Liver (tissue), 9 donors: ENCODE data around the gene TOM1L2. TPM values are rescaled to one million over a fixed set of nuclear protein-coding genes. Genes with fewer than 3 reads are reported as not detected.

Experiments used
- DNase-seq: peaks from one replicate; pipeline ENCODE4 v3.0.0-alpha.2; 2017; ENCODE audit warnings: low spot score
- H3K27ac ChIP-seq, 2 donors: one replicate each; pipeline ENCODE4 v1.7.0; 2013; ENCODE audit warnings: inconsistent platforms in 2 of 2, low read length in 2 of 2, control low read depth in 1 of 2, low read depth in 1 of 2, mild to moderate bottlenecking in 1 of 2
- H3K27me3 ChIP-seq, 4 donors: one replicate each; pipeline versions ENCODE4 v1.6.1 to v1.7.0; 2013; ENCODE audit warnings: low read length in 3 of 4, inconsistent platforms in 1 of 4, mild to moderate bottlenecking in 1 of 4, moderate library complexity in 1 of 4; ENCODE audit not compliant: control insufficient read depth in 4 of 4, insufficient read depth in 4 of 4
- H3K36me3 ChIP-seq, 4 donors: one replicate each; pipeline versions ENCODE4 v1.6.1 to v1.7.0; 2013; ENCODE audit warnings: low read length in 3 of 4, mild to moderate bottlenecking in 3 of 4, low read depth in 1 of 4, moderate library complexity in 1 of 4; ENCODE audit not compliant: control insufficient read depth in 4 of 4, insufficient read depth in 3 of 4
- H3K4me1 ChIP-seq, 4 donors: one replicate each; pipeline versions ENCODE4 v1.6.1 to v1.7.0; 2013; ENCODE audit warnings: low read length in 3 of 4, mild to moderate bottlenecking in 3 of 4, moderate library complexity in 1 of 4; ENCODE audit not compliant: control insufficient read depth in 4 of 4, insufficient read depth in 4 of 4
- H3K4me3 ChIP-seq, 3 donors: one replicate each; pipeline versions ENCODE4 v1.6.1 to v1.7.0; 2013; ENCODE audit warnings: low read length in 3 of 3, control low read depth in 1 of 3, low read depth in 1 of 3, mild to moderate bottlenecking in 1 of 3
- H3K9ac ChIP-seq, 2 donors: one replicate each; pipeline ENCODE4 v1.7.0; 2013; ENCODE audit warnings: low read length in 2 of 2, mild to moderate bottlenecking in 2 of 2, moderate library complexity in 2 of 2, control low read depth in 1 of 2, low read depth in 1 of 2
- H3K9me3 ChIP-seq, 4 donors: one replicate each; pipeline versions ENCODE4 v1.6.1 to v1.7.0; 2013; ENCODE audit warnings: low read length in 3 of 4; ENCODE audit not compliant: control insufficient read depth in 4 of 4
- ATF3 ChIP-seq: IDR thresholded peaks from 2 replicates; pipeline ENCODE4 v1.6.1; 2016; ENCODE audit warnings: antibody characterized with exemption
- FOXA1 ChIP-seq: IDR thresholded peaks from 2 replicates; pipeline ENCODE4 v1.6.1; 2016; ENCODE audit warnings: antibody characterized with exemption
- FOXA2 ChIP-seq: IDR thresholded peaks from 2 replicates; pipeline ENCODE4 v1.6.1; 2016; ENCODE audit warnings: antibody characterized with exemption
- GABPA ChIP-seq, 2 donors: IDR thresholded peaks in 1 of 2; conservative IDR thresholded peaks in 1 of 2; 2 replicates each; pipeline ENCODE4 v1.6.1; 2016; ENCODE audit warnings: antibody characterized with exemption in 2 of 2, mild to moderate bottlenecking in 1 of 2, moderate library complexity in 1 of 2
- HNF4A ChIP-seq, 2 donors: conservative IDR thresholded peaks; 2 replicates each; pipeline ENCODE4 v1.6.1; 2016; ENCODE audit warnings: antibody characterized with exemption in 2 of 2, mild to moderate bottlenecking in 2 of 2
- NR2F2 ChIP-seq: IDR thresholded peaks from 2 replicates; pipeline ENCODE4 v1.6.1; 2016; ENCODE audit warnings: antibody characterized with exemption
- RAD21 ChIP-seq, 2 donors: IDR thresholded peaks; 2 replicates each; pipeline ENCODE4 v1.6.1; 2016; ENCODE audit warnings: antibody characterized with exemption in 2 of 2, mild to moderate bottlenecking in 2 of 2
- REST ChIP-seq: IDR thresholded peaks from 2 replicates; pipeline ENCODE4 v1.6.1; 2016; ENCODE audit warnings: antibody characterized with exemption, mild to moderate bottlenecking
- SP1 ChIP-seq: IDR thresholded peaks from 2 replicates; pipeline ENCODE4 v1.6.1; 2018; ENCODE audit warnings: antibody characterized with exemption, mild to moderate bottlenecking
- WGBS: extraction: QIAGEN DNeasy Blood & Tissue Kit; methylation state at CpG from one replicate; pipeline ENCODE4 v1.1.7; 2013; 5-methylcytosine and 5-hydroxymethylcytosine counted together
- polyA plus RNA-seq, 2 donors: library from polyadenylated mRNA; stranded (reverse) in 1 of 2; unstranded in 1 of 2; fragments of 200-250 nt in 1 of 2; fragments of >200 nt in 1 of 2; fragmentation: Nextera tagmentation in 1 of 2; extraction: Ambion mirVana in 1 of 2; gene quantifications; one replicate each; pipeline versions ENCODE4 v1.2.1 to v1.2.3, GENCODE V29; 2013 to 2015
- total RNA-seq, 2 donors: library from RNA; depleted of rRNA; stranded (reverse); fragments of >200 nt; gene quantifications; one replicate each; pipeline ENCODE4 v1.2.3, GENCODE V29; 2014
- TF ChIP-seq, protein P1 (sequence below): fragments of 150-350 bp; IDR thresholded peaks from 2 replicates; pipeline ENCODE4 v1.5.1; 2017; ENCODE audit warnings: improper control_type of control experiment, low read depth, low read length; ENCODE audit not compliant: missing input control
- TF ChIP-seq, protein P2 (sequence below): IDR thresholded peaks from 2 replicates; pipeline ENCODE4 v1.6.1; 2016; ENCODE audit warnings: antibody characterized with exemption
- donor health status: healthy.
- donor health status: healthy.
- donor health status: healthy.
- donor health status: healthy.
- donor health status: healthy.

Gene TOM1L2
- total and polyA plus RNA-seq, 4 donors = 5.0 to 24.0 (median 9.3) TPM

DNA sequence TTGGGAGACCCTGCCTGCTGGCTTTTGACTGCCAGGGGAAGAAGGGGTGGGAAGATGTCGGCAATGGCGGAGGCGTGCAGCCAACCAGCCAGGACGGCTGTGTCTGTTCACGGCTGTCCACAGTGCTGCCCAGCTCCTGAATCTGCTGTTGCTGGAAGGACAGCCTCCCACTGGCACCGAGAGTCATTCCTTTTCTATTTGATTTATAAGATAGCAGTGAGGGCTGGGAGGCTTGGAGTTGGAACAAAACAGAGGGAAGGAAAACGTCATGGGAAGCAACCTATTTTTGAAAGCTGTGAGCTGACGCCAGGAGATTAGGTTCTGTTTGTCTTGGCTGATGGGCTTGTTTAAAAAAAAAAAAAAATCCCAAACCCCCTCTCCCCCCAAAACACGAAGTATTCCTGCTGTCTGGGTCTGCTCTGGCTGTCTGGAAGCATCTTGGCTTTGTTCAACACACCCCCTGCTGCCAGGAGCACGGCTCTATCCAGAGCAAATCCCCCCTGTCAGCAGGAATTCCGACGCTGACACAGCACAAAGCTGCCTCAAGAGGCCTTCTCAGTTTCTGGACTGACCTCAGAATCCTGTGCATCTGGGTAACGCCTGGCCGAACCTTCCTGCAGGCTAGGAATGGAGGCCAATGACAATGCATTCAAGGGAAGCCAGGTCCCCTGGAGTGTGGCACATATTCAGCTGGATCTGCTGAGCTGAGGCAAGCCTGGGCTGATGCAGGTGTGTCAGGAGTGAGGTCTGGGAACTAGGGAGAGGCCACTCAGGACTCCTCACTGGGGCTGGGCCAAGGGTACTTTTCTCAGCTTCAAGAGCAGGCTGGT is 94.5 kb downstream of the TOM1L2 start (continued):
- TF ChIP-seq, protein P1, sequence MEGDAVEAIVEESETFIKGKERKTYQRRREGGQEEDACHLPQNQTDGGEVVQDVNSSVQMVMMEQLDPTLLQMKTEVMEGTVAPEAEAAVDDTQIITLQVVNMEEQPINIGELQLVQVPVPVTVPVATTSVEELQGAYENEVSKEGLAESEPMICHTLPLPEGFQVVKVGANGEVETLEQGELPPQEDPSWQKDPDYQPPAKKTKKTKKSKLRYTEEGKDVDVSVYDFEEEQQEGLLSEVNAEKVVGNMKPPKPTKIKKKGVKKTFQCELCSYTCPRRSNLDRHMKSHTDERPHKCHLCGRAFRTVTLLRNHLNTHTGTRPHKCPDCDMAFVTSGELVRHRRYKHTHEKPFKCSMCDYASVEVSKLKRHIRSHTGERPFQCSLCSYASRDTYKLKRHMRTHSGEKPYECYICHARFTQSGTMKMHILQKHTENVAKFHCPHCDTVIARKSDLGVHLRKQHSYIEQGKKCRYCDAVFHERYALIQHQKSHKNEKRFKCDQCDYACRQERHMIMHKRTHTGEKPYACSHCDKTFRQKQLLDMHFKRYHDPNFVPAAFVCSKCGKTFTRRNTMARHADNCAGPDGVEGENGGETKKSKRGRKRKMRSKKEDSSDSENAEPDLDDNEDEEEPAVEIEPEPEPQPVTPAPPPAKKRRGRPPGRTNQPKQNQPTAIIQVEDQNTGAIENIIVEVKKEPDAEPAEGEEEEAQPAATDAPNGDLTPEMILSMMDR = no peak
- TF ChIP-seq HNF4A (conservative IDR thresholded peaks at IDR 0.05) = peak; percentile 45 to 65
- TF ChIP-seq RAD21 (IDR thresholded peaks at IDR 0.05) = peak; percentile 29 to 48

DNA sequence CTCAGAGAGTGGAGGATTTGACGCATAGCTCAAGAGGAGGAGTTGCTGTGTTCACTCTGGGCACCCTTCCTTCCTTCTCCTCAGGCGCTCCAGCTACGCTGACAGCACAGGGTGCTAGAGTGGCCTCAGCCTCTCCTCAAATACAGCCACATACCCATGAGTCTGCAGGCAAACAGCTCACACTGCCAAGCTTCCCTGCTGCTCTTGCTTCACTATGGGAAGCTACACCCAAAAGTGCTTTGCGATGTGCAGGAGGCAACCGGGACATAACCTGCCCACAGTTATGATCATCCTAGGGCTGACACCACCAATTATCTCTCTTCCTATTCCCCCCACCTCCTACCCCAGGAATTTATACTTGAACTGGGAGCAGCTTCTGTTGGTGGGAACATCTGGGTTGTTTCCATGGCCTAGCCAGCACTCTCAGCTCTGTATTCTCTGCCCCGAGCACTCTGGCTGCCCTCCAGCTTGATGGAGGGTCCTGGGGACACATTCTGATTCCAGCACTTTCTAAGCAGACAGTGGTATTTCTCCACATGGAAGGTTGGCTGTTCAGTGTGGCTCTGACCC is 95.2 kb downstream of the TOM1L2 start:
- Histone ChIP-seq H3K9me3 (no peaks in the 10 kb centered on the region), H3K27ac (peak overlapping the region; percentile 78 to 79), H3K4me3 (no peak overlapping the region), H3K36me3 (peaks cover 3 to 15% (median 4%) of the 10 kb centered on the region in 4 donors), H3K27me3 (no peaks in the 10 kb centered on the region), H3K4me1 (peaks cover 14 to 29% (median 26%) of the 10 kb centered on the region in 4 donors), H3K9ac (peak overlapping the region in 1 of 2 donors; percentile 45)
- no peak for DNase-seq
- 46% methylated on average over 6 of the region's 6 CpGs for WGBS
- TF ChIP-seq FOXA2 = no peak
- peak; percentile 77 for TF ChIP-seq NR2F2
- TF ChIP-seq RAD21 (IDR thresholded peaks at IDR 0.05) = peak in 1 of 2 donors; percentile 15
- no peak for TF ChIP-seq GABPA (IDR thresholded peaks at IDR 0.05 in 1 of 2, conservative IDR thresholded peaks at IDR 0.05 in 1 of 2)

DNA sequence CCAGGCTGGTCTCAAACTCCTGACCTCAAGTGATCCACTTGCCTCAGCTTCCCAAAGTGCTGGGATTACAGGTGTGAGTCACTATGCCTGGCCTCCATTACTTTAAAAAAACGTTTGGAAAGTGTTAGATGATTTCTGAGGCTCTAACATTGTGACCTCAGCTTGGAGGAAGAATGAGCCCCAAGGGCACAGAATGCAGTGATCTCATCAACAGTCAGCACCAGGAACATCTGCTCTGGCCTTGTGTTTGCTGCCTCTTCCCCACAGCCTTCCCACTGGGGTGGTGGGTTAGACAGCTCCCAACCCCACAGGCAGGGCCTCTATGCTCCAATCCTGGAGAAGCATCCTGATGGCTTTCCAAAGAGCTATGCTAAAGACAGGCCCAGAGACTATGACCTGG is 97.7 kb downstream of the TOM1L2 start:
- DNase-seq = no peak
- H3K9ac ChIP-seq = no peak overlapping the region

More for the DNA sequence above, 97.7 kb downstream of the TOM1L2 start:
- Histone ChIP-seq H3K9me3 (no peaks in the 10 kb centered on the region), H3K27ac (no peak overlapping the region), H3K4me3 (no peak overlapping the region), H3K36me3 (peaks cover 2 to 5% (median 3%) of the 10 kb centered on the region in 4 donors), H3K4me1 (peaks cover 14 to 29% (median 26%) of the 10 kb centered on the region in 4 donors), H3K27me3 (no peaks in the 10 kb centered on the region)
- 69% methylated on average over 1 of the region's 1 CpG for WGBS
- no peak for TF ChIP-seq FOXA1
- TF ChIP-seq, protein P1 = no peak
- no peak for TF ChIP-seq HNF4A (conservative IDR thresholded peaks at IDR 0.05)
- no peak for TF ChIP-seq SP1
- TF ChIP-seq ATF3 = no peak
- TF ChIP-seq, protein P2, sequence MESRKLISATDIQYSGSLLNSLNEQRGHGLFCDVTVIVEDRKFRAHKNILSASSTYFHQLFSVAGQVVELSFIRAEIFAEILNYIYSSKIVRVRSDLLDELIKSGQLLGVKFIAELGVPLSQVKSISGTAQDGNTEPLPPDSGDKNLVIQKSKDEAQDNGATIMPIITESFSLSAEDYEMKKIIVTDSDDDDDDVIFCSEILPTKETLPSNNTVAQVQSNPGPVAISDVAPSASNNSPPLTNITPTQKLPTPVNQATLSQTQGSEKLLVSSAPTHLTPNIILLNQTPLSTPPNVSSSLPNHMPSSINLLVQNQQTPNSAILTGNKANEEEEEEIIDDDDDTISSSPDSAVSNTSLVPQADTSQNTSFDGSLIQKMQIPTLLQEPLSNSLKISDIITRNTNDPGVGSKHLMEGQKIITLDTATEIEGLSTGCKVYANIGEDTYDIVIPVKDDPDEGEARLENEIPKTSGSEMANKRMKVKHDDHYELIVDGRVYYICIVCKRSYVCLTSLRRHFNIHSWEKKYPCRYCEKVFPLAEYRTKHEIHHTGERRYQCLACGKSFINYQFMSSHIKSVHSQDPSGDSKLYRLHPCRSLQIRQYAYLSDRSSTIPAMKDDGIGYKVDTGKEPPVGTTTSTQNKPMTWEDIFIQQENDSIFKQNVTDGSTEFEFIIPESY = no peak
- TF ChIP-seq REST = no peak
- TF ChIP-seq FOXA2 = no peak
- no peak for TF ChIP-seq NR2F2
